Measurements from ENCODE around the gene ZNFX1. TPM values are rescaled to one million over a fixed set of nuclear protein-coding genes. Genes with fewer than 3 reads are reported as not detected.

Gene ZNFX1
- total and polyA plus RNA-seq, 2 donors (not counting 1 experiment from before 2014, with no cell fraction given), result 10.3 to 37.9 TPM

DNA sequence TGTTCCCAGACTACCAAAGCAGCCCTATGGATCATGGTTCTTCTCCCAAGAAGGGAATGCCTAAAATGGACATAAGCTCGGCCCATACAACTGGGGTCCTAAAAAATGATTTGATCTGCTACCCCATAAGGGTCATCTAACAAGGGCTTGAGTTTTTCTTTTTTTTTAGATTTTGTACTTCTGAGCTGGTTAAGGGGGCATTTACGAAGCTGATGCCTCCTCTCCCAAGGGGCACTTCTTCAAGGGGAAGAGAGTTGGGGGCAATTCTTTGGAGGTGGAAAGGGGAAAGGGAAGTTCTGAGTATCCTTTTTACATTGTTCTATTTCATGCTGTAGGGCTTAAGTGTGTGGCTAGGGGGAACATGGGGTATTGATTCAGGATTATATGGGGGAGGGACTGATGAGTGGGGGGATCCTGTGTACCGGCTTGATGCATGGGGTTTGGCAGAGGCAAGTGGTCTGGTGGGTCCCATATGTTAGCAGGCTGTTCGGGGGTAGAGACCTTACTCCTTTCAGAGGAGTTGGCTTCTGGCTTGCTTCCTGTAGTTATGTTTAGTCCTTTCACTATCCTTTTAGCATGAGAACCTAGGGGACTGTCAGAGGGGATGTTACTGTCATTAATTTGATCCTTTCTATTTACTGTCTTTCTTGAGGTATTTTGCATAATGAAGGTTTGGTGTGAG lies 8.1 kb upstream of the ZNFX1 start:
- H3K4me3 ChIP-seq (ENCODE audit: control extremely low read depth in 1 of 5, extremely low read depth in 1 of 5, insufficient read depth in 1 of 5, low read depth in 2 of 5, low read length in 4 of 5), result peak overlapping the region in 1 of 5 experiments; percentile 3
- H3K9ac ChIP-seq (ENCODE audit: low read length), result no peak overlapping the region
- peaks cover 7 to 72% (median 61%) of the 10 kb centered on the region in 3 donors for H3K9me3 ChIP-seq (ENCODE audit: control extremely low read depth in 1 of 3, control insufficient read depth in 2 of 3, insufficient read depth in 1 of 3, low read length in 2 of 3)
- Mint-ChIP-seq H3K4me1 (peaks cover 59% of the 10 kb centered on the region), H3K9me3 (ENCODE audit: insufficient read depth) (peaks cover 44% of the 10 kb centered on the region), H3K4me3 (no peak overlapping the region), H3K27me3 (no peaks in the 10 kb centered on the region), H3K27ac (no peak overlapping the region)
- H3K4me1 ChIP-seq (ENCODE audit: control insufficient read depth in 2 of 2, insufficient read depth in 2 of 2, low read length in 2 of 2), result peaks cover 31 to 41% of the 10 kb centered on the region in 2 donors
- peaks cover 88% of the 10 kb centered on the region for H3K79me2 ChIP-seq (ENCODE audit: control insufficient read depth, insufficient read depth, low read length)
- peak overlapping the region in 1 of 2 donors; percentile 1 for H3K27ac ChIP-seq (ENCODE audit: low read length in 2 of 2)
- ChIA-PET POLR2A (interaction anchor here (1.4 kb wide), 1 partner anchor 9 kb away, joined by 3 read pairs; no protein-coding TSS in a partner anchor), CTCF (no interaction called here)
- no peak overlapping the region for H3K4me2 ChIP-seq (replicated peaks; ENCODE audit: low read depth, low read length, poor library complexity, severe bottlenecking)
- H3K27me3 ChIP-seq (replicated peaks in 1 of 4; ENCODE audit: control extremely low read depth in 1 of 4, control insufficient read depth in 3 of 4, insufficient read depth in 4 of 4, low read length in 3 of 4), result no peaks in the 10 kb centered on the region
- 94% methylated on average over 3 of the region's 4 CpGs for WGBS (ENCODE audit: insufficient coverage)
- TF ChIP-seq EZH2 (IDR thresholded peaks at IDR 0.05; ENCODE audit: borderline replicate concordance, insufficient read depth, low read depth, low read length, poor library complexity, severe bottlenecking), result no peak
- TF ChIP-seq, protein P1, sequence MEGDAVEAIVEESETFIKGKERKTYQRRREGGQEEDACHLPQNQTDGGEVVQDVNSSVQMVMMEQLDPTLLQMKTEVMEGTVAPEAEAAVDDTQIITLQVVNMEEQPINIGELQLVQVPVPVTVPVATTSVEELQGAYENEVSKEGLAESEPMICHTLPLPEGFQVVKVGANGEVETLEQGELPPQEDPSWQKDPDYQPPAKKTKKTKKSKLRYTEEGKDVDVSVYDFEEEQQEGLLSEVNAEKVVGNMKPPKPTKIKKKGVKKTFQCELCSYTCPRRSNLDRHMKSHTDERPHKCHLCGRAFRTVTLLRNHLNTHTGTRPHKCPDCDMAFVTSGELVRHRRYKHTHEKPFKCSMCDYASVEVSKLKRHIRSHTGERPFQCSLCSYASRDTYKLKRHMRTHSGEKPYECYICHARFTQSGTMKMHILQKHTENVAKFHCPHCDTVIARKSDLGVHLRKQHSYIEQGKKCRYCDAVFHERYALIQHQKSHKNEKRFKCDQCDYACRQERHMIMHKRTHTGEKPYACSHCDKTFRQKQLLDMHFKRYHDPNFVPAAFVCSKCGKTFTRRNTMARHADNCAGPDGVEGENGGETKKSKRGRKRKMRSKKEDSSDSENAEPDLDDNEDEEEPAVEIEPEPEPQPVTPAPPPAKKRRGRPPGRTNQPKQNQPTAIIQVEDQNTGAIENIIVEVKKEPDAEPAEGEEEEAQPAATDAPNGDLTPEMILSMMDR (IDR thresholded peaks at IDR 0.05), result no peak
- ATAC-seq (ENCODE audit: low read depth) (no peak), DNase-seq (no peak)
- H2AFZ ChIP-seq (ENCODE audit: insufficient read depth, low read depth, low read length, poor library complexity, severe bottlenecking), result no peak overlapping the region
- H3K36me3 ChIP-seq (replicated peaks in 1 of 2; ENCODE audit: control extremely low read depth in 1 of 2, control insufficient read depth in 1 of 2, extremely low read depth in 1 of 2, insufficient read depth in 2 of 2, low read length in 1 of 2), result peaks cover 28 to 99% of the 10 kb centered on the region in 2 experiments
- H4K20me1 ChIP-seq (ENCODE audit: control insufficient read depth, insufficient read depth, low read length, poor library complexity, severe bottlenecking), result peaks cover 94% of the 10 kb centered on the region
- intact Hi-C loops (cut with micrococcal nuclease), result no loop called here

- Mint-ChIP-seq H3K9me3 (ENCODE audit: insufficient read depth) (peaks cover 44% of the 10 kb centered on the region), H3K4me1 (peaks cover 60% of the 10 kb centered on the region), H3K4me3 (no peak overlapping the region), H3K27me3 (no peaks in the 10 kb centered on the region), H3K27ac (peak overlapping the region; percentile 7)
- no CpG with 5 or more reads among the region's 1 CpG for WGBS (ENCODE audit: insufficient coverage)
- no peak overlapping the region for H3K9ac ChIP-seq (ENCODE audit: low read length)
- no peak overlapping the region for H3K4me3 ChIP-seq (ENCODE audit: control extremely low read depth in 1 of 5, extremely low read depth in 1 of 5, insufficient read depth in 1 of 5, low read depth in 2 of 5, low read length in 4 of 5)
- ATAC-seq (ENCODE audit: low read depth), result no peak
- no peak overlapping the region for H3K4me2 ChIP-seq (replicated peaks; ENCODE audit: low read depth, low read length, poor library complexity, severe bottlenecking)
- peaks cover 94% of the 10 kb centered on the region for H4K20me1 ChIP-seq (ENCODE audit: control insufficient read depth, insufficient read depth, low read length, poor library complexity, severe bottlenecking)
- H3K27ac ChIP-seq (ENCODE audit: low read length in 2 of 2), result peak overlapping the region in 1 of 2 donors; percentile 1
- H3K36me3 ChIP-seq (replicated peaks in 1 of 2; ENCODE audit: control extremely low read depth in 1 of 2, control insufficient read depth in 1 of 2, extremely low read depth in 1 of 2, insufficient read depth in 2 of 2, low read length in 1 of 2), result peaks cover 27 to 99% of the 10 kb centered on the region in 2 experiments
- H3K79me2 ChIP-seq (ENCODE audit: control insufficient read depth, insufficient read depth, low read length), result peaks cover 94% of the 10 kb centered on the region
- peaks cover 35 to 46% of the 10 kb centered on the region in 2 donors for H3K4me1 ChIP-seq (ENCODE audit: control insufficient read depth in 2 of 2, insufficient read depth in 2 of 2, low read length in 2 of 2)
- ChIA-PET POLR2A (no interaction called here), CTCF (no interaction called here)
- TF ChIP-seq EZH2 (IDR thresholded peaks at IDR 0.05; ENCODE audit: borderline replicate concordance, insufficient read depth, low read depth, low read length, poor library complexity, severe bottlenecking), result no peak
- TF ChIP-seq, protein P1 (IDR thresholded peaks at IDR 0.05), result no peak
- no peaks in the 10 kb centered on the region for H3K27me3 ChIP-seq (replicated peaks in 1 of 4; ENCODE audit: control extremely low read depth in 1 of 4, control insufficient read depth in 3 of 4, insufficient read depth in 4 of 4, low read length in 3 of 4)
- intact Hi-C loops (cut with micrococcal nuclease), result no loop called here
- peaks cover 7 to 80% (median 67%) of the 10 kb centered on the region in 3 donors for H3K9me3 ChIP-seq (ENCODE audit: control extremely low read depth in 1 of 3, control insufficient read depth in 2 of 3, insufficient read depth in 1 of 3, low read length in 2 of 3)
- no peak for DNase-seq
- H2AFZ ChIP-seq (ENCODE audit: insufficient read depth, low read depth, low read length, poor library complexity, severe bottlenecking), result no peak overlapping the region
These were observed 7.4 kb upstream of the ZNFX1 start for GRCh38 chr20:49285233-49285668.

All from B cell (primary cell).